PFSK-1 (cell line): ENCODE data around the gene SPATA1.

Experiments used
- FOXP2 ChIP-seq: optimal IDR thresholded peaks from 2 replicates; pipeline ENCODE3; 2011; ENCODE audit warnings: borderline replicate concordance, control low read depth, inconsistent platforms; ENCODE audit not compliant: insufficient read depth; ENCODE audit errors: extremely low read length, extremely low read depth
- POLR2AphosphoS5 ChIP-seq: IDR thresholded peaks from 2 replicates; pipeline ENCODE4 v1.6.1; 2012; ENCODE audit warnings: low read depth, mild to moderate bottlenecking, control low read depth, low read length, moderate library complexity
- SIN3A ChIP-seq: IDR thresholded peaks from 2 replicates; pipeline ENCODE4 v1.6.1; 2012; ENCODE audit warnings: mild to moderate bottlenecking, low read length, moderate library complexity, borderline replicate concordance; ENCODE audit not compliant: insufficient read depth
- TAF1 ChIP-seq: IDR thresholded peaks from 2 replicates; pipeline ENCODE4 v1.6.1; 2012; ENCODE audit warnings: low read length, control low read depth, borderline replicate concordance; ENCODE audit not compliant: insufficient read depth
- TF ChIP-seq, protein P1 (sequence below), 2 experiments: IDR thresholded peaks; 2 replicates each; pipeline versions ENCODE4 v1.6.1 to v1.8.0; 2011 to 2012; ENCODE audit warnings: low read depth in 2 of 2, low read length in 2 of 2, control low read depth in 1 of 2, inconsistent platforms in 1 of 2, mild to moderate bottlenecking in 1 of 2, moderate library complexity in 1 of 2; ENCODE audit not compliant: insufficient read depth in 1 of 2

The SPATA1 gene

GRCh38 chr1:84478876-84479868, 27.0 kb upstream of the SPATA1 start, which contains the start of gene RPF1:
Gene RPF1 (plus strand): TSS chr1:84479266. CDS start chr1:84479282, 16 bp downstream.
- peak; percentile 89 for TF ChIP-seq POLR2AphosphoS5
- TF ChIP-seq SIN3A, result peak; percentile 52; the same call in 1 of the 2 replicates
- TF ChIP-seq, protein P1, sequence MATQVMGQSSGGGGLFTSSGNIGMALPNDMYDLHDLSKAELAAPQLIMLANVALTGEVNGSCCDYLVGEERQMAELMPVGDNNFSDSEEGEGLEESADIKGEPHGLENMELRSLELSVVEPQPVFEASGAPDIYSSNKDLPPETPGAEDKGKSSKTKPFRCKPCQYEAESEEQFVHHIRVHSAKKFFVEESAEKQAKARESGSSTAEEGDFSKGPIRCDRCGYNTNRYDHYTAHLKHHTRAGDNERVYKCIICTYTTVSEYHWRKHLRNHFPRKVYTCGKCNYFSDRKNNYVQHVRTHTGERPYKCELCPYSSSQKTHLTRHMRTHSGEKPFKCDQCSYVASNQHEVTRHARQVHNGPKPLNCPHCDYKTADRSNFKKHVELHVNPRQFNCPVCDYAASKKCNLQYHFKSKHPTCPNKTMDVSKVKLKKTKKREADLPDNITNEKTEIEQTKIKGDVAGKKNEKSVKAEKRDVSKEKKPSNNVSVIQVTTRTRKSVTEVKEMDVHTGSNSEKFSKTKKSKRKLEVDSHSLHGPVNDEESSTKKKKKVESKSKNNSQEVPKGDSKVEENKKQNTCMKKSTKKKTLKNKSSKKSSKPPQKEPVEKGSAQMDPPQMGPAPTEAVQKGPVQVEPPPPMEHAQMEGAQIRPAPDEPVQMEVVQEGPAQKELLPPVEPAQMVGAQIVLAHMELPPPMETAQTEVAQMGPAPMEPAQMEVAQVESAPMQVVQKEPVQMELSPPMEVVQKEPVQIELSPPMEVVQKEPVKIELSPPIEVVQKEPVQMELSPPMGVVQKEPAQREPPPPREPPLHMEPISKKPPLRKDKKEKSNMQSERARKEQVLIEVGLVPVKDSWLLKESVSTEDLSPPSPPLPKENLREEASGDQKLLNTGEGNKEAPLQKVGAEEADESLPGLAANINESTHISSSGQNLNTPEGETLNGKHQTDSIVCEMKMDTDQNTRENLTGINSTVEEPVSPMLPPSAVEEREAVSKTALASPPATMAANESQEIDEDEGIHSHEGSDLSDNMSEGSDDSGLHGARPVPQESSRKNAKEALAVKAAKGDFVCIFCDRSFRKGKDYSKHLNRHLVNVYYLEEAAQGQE (IDR thresholded peaks at IDR 0.05; ENCODE audit: insufficient read depth in 1 of 2, low read depth in 2 of 2, low read length in 2 of 2), result no peak; a peak in 1 of 4 replicates
- TF ChIP-seq TAF1, result peak; percentile 92
- TF ChIP-seq FOXP2, result no peak

DNA sequence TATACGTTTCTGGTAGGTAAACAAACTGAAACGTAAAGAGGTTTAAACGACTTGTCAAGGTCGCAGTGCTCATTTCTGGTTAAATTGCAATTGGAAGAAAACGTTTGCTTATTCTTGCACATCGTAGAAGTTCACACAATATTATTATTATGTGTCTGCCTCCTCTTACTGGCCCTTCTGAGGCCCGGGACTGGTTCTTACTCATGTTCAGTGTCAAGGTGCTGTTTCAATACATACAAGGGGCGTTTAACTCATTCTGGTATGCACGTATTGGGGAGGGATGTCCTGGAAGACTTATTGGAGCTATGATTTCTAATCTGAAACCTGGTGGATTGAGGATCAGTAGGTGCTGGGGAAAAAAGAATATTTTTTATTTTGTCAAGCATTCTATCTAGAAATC, 26.2 kb upstream of the SPATA1 start:
- TF ChIP-seq TAF1 (no peak), FOXP2 (no peak), SIN3A (no peak), POLR2AphosphoS5 (no peak)
- TF ChIP-seq, protein P1 (IDR thresholded peaks at IDR 0.05; ENCODE audit: insufficient read depth in 1 of 2, low read depth in 2 of 2, low read length in 2 of 2), result no peak

- TF ChIP-seq, protein P1 (IDR thresholded peaks at IDR 0.05; ENCODE audit: insufficient read depth in 1 of 2, low read depth in 2 of 2, low read length in 2 of 2), result no peak
Measured at GRCh38 chr1:84480650-84481049, 25.5 kb upstream of the SPATA1 start.

DNA sequence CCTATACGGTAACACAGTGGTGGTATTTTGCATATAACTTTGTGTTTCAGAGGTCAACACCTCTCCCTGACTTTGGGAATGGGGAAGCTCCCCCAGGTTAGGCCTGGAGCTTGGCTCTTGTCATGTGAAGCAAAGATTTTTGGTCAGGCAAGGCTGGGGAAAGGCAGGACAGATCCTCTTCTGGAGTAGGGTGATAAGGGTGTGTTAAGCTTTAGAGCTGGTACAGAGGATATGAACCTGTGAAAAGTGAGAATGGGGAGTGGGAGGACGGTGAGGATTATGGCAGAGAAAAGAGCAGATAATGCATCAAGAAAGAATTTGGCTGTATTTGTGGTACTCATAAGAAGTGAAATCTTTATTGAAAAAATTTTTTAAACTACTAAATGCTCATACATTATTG, 24.9 kb upstream of the SPATA1 start:
- TF ChIP-seq, protein P1 (IDR thresholded peaks at IDR 0.05; ENCODE audit: insufficient read depth in 1 of 2, low read depth in 2 of 2, low read length in 2 of 2), result no peak
- no peak for TF ChIP-seq SIN3A
- TF ChIP-seq TAF1, result no peak
- TF ChIP-seq FOXP2, result no peak
- TF ChIP-seq POLR2AphosphoS5, result no peak
